Adrenal gland (tissue), 5 donors: Measurements from ENCODE around the gene ADGRF3.

ENCODE experiments used
- CTCF ChIP-seq, 6 experiments: fragments of 450-650 bp in 4 of 6; fragments of 200-600 bp in 2 of 6; sonication (generic) in 1 of 6; IDR thresholded peaks; 1 replicate in 5 of 6; 2 replicates in 1 of 6; pipeline versions ENCODE4 v1.5.1 to v1.8.0; 2016 to 2021; ENCODE audit warnings: antibody characterized with exemption in 6 of 6, mild to moderate bottlenecking in 2 of 6, moderate library complexity in 1 of 6
- POLR2A ChIP-seq, 2 donors: fragments of 450-650 bp; IDR thresholded peaks; one replicate each; pipeline ENCODE4 v1.6.1; 2017; ENCODE audit warnings: antibody characterized with exemption in 2 of 2, mild to moderate bottlenecking in 2 of 2, moderate library complexity in 1 of 2
- donor health status: DM: no; HTN: no; CAD: no.

GRCh38 chr2:26345283-26345544 is 1.4 kb downstream of the ADGRF3 start:
- no peak for TF ChIP-seq CTCF (IDR thresholded peaks at IDR 0.05)
- no peak for TF ChIP-seq POLR2A (IDR thresholded peaks at IDR 0.05)
